HG03039 (cell line): Measurements from ENCODE around the gene ABHD8.
"Not testable (repeated sequence)": the region's sequence is repeated elsewhere in the genome, so short reads cannot be mapped to it uniquely, and the experiment has no call there.

ENCODE experiments used
- ATAC-seq: cut with Tn5 transposase; IDR thresholded peaks from one replicate; pipeline ENCODE4 v1.9.1; 2021; ENCODE audit warnings: mild to moderate bottlenecking, moderate library complexity; ENCODE audit not compliant: unreplicated experiment

The ABHD8 gene

GRCh38 chr19:17302391-17303166 is 646 bp downstream of the ABHD8 start:
- ATAC-seq = no peak

- ATAC-seq = no peak
These were observed 2.1 kb downstream of the ABHD8 start for GRCh38 chr19:17300992-17301619.

GRCh38 chr19:17296976-17297375 is 6.2 kb downstream of the ABHD8 start:
- ATAC-seq = no peak

GRCh38 chr19:17296273-17296672 is 7.0 kb downstream of the ABHD8 start:
- ATAC-seq = no peak

GRCh38 chr19:17295551-17295950 is 7.7 kb downstream of the ABHD8 start:
- not testable (repeated sequence) for ATAC-seq

GRCh38 chr19:17294051-17294891 is 9.0 kb downstream of the ABHD8 start:
- ATAC-seq = no peak

- no peak for ATAC-seq
These were observed 9.6 kb downstream of the ABHD8 start for GRCh38 chr19:17293605-17294004.

GRCh38 chr19:17292301-17293074 is 10.7 kb downstream of the ABHD8 start:
- ATAC-seq = peak; percentile 66

- no peak for ATAC-seq
These were observed 13.7 kb downstream of the ABHD8 start for GRCh38 chr19:17289489-17289888.

- ATAC-seq = no peak
These were observed 16.5 kb downstream of the ABHD8 start for GRCh38 chr19:17286752-17287151.

GRCh38 chr19:17286263-17286662 is 17.0 kb downstream of the ABHD8 start:
- ATAC-seq = no peak

- no peak for ATAC-seq
These were observed 17.6 kb downstream of the ABHD8 start for GRCh38 chr19:17285415-17286135.

- no peak for ATAC-seq
These were observed 19.7 kb downstream of the ABHD8 start for GRCh38 chr19:17283504-17283996.

- peak; percentile 50 for ATAC-seq
These were observed 20.6 kb downstream of the ABHD8 start for GRCh38 chr19:17282488-17283125.

GRCh38 chr19:17281391-17282304 is 21.6 kb downstream of the ABHD8 start, which contains the start of gene ANKLE1:
TSS of gene ANKLE1 (plus strand) at chr19:17281901. CDS start at chr19:17281921, 20 bp downstream.
- peak; percentile 34 for ATAC-seq

- no peak for ATAC-seq
These were observed 23.8 kb downstream of the ABHD8 start for GRCh38 chr19:17279436-17279835.

GRCh38 chr19:17275441-17276175 is 27.6 kb downstream of the ABHD8 start:
- no peak for ATAC-seq

GRCh38 chr19:17274892-17275291 is 28.3 kb downstream of the ABHD8 start:
- ATAC-seq = not testable (repeated sequence)
